GM12878 (cell line): Measurements from ENCODE around the gene PPP2R2B. TPM values are rescaled to one million over a fixed set of nuclear protein-coding genes. Genes with fewer than 3 reads are reported as not detected.

ENCODE experiments used
- ATAC-seq: fragments of 200-7000 bp; cut with Tn5 transposase; 3 replicates; pipeline ENCODE4 v1.9.1; 2020; ENCODE audit warnings: mild to moderate bottlenecking, moderate library complexity
- BruUV-seq: library from RNA; stranded (reverse); fragments of 400-500 nt; replicated peaks from 2 replicates; lab custom pipeline; 2021; lab: Mats Ljungman, UMichigan
- CTCF ChIA-PET: fragments of 300-600 bp; sonication (Branson Sonifier 250); formaldehyde crosslinking; extraction: SDS; loops from one replicate; lab custom pipeline; 2021; ENCODE audit warnings: inconsistent platforms; lab: Yijun Ruan, JAX
- POLR2A ChIA-PET: fragments of 350-600 bp; formaldehyde crosslinking; extraction: SDS; loops from one replicate; lab custom pipeline; 2021; ENCODE audit warnings: inconsistent platforms; lab: Charles Lee
- RAD21 ChIA-PET: fragments of 300-600 bp; sonication (Branson Sonifier 250); formaldehyde crosslinking; loops from one replicate; lab custom pipeline; 2023; ENCODE audit warnings: antibody characterized with exemption; ENCODE audit not compliant: unreplicated experiment; lab: Charles Lee
- SMC1A ChIA-PET: fragments of 300-600 bp; sonication (Branson Sonifier 250); formaldehyde crosslinking; loops from one replicate; lab custom pipeline; 2023; ENCODE audit not compliant: unreplicated experiment, uncharacterized antibody; lab: Charles Lee
- DNase-seq: peaks from one replicate; pipeline ENCODE4 v3.0.0-alpha.2; 2011; ENCODE audit warnings: low read depth, low spot score
- FAIRE-seq: peaks from 3 replicates; lab custom pipeline; 2011; peaks lifted over from hg19 to GRCh38; lab: Jason Lieb, UNC
- H2AFZ ChIP-seq: 2 replicates; pipeline ENCODE4 v1.6.0; 2011; ENCODE audit warnings: low read depth, low read length, control low read depth; ENCODE audit not compliant: control insufficient read depth
- H3K27ac ChIP-seq: 2 replicates; pipeline ENCODE4 v1.5.1; 2011; ENCODE audit warnings: control low read depth; ENCODE audit not compliant: control insufficient read depth, insufficient read depth
- H3K27me3 ChIP-seq, 2 experiments: replicated peaks in 1 of 2; 2 replicates each; pipeline versions ENCODE4 v1.6.0 to v1.6.1; 2011; ENCODE audit warnings: low read length in 1 of 2; ENCODE audit not compliant: control insufficient read depth in 2 of 2, insufficient read depth in 2 of 2
- H3K36me3 ChIP-seq, 2 experiments: 2 replicates each; pipeline ENCODE4 v1.5.1; 2011; ENCODE audit warnings: low read length in 1 of 2; ENCODE audit not compliant: control insufficient read depth in 2 of 2, insufficient read depth in 2 of 2
- H3K4me1 ChIP-seq: 2 replicates; pipeline ENCODE4 v1.6.1; 2011; ENCODE audit warnings: mild to moderate bottlenecking, low read length, moderate library complexity, mixed read lengths; ENCODE audit not compliant: control insufficient read depth, insufficient read depth
- H3K4me2 ChIP-seq: 2 replicates; pipeline ENCODE4 v1.6.0; 2011; ENCODE audit warnings: control low read depth; ENCODE audit not compliant: control insufficient read depth, insufficient read depth
- H3K4me3 ChIP-seq: fragments of 200-600 bp; sonication (generic); 2 replicates; pipeline ENCODE4 v1.5.1; 2016
- H3K79me2 ChIP-seq: 2 replicates; pipeline ENCODE4 v1.6.0; 2011; ENCODE audit warnings: low read length; ENCODE audit not compliant: control insufficient read depth, insufficient read depth
- H3K9ac ChIP-seq: 2 replicates; pipeline ENCODE4 v1.8.0; 2011; ENCODE audit warnings: low read length, control low read depth, mixed read lengths; ENCODE audit not compliant: control insufficient read depth, insufficient read depth
- H3K9me3 ChIP-seq: replicated peaks from 3 replicates; pipeline ENCODE4 v1.5.1; 2011; ENCODE audit warnings: mild to moderate bottlenecking, low read length; ENCODE audit not compliant: control insufficient read depth, insufficient read depth
- H4K20me1 ChIP-seq: 2 replicates; pipeline ENCODE4 v1.6.0; 2011; ENCODE audit not compliant: control insufficient read depth, insufficient read depth
- ASH2L ChIP-seq: fragments of 300-600, 200-600 bp; sonication (generic); IDR thresholded peaks from 2 replicates; pipeline ENCODE4 v1.6.1; 2017; ENCODE audit warnings: low read depth, mild to moderate bottlenecking, borderline replicate concordance
- ATF3 ChIP-seq: IDR thresholded peaks from 2 replicates; pipeline ENCODE4 v1.6.1; 2011; ENCODE audit warnings: low read depth, mild to moderate bottlenecking, low read length, moderate library complexity, borderline replicate concordance; ENCODE audit errors: extremely low read depth
- ATF7 ChIP-seq: fragments of 450-650 bp; IDR thresholded peaks from 2 replicates; pipeline ENCODE4 v1.6.1; 2016; ENCODE audit warnings: low read depth, mild to moderate bottlenecking
- BCL3 ChIP-seq: IDR thresholded peaks from 2 replicates; pipeline ENCODE4 v1.6.1; 2011; ENCODE audit warnings: borderline replicate concordance, low read depth, mild to moderate bottlenecking, moderate library complexity, low read length; ENCODE audit not compliant: insufficient read depth, poor library complexity, severe bottlenecking
- CHD4 ChIP-seq: fragments of 200-600 bp; sonication (generic); IDR thresholded peaks from 2 replicates; pipeline ENCODE4 v1.6.1; 2016; ENCODE audit warnings: mild to moderate bottlenecking
- EP300 ChIP-seq, 2 experiments: fragments of 150-350 bp in 1 of 2; IDR thresholded peaks; 2 replicates each; pipeline ENCODE4 v1.6.1; 2011 to 2012; ENCODE audit warnings: low read depth in 2 of 2, low read length in 2 of 2, borderline replicate concordance in 1 of 2, improper control_type of control experiment in 1 of 2, inconsistent platforms in 1 of 2; ENCODE audit not compliant: control insufficient read depth in 1 of 2
- IRF5 ChIP-seq: fragments of 450-650 bp; IDR thresholded peaks from 2 replicates; pipeline ENCODE4 v1.6.1; 2017; ENCODE audit warnings: borderline replicate concordance
- LARP7 ChIP-seq: fragments of 450-650 bp; IDR thresholded peaks from 2 replicates; pipeline ENCODE4 v1.6.1; 2017; ENCODE audit warnings: mild to moderate bottlenecking
- NFIC ChIP-seq: IDR thresholded peaks from 2 replicates; pipeline ENCODE4 v1.6.1; 2012; ENCODE audit warnings: low read depth, mild to moderate bottlenecking, inconsistent platforms, low read length, moderate library complexity
- NFYA ChIP-seq: IDR thresholded peaks from 2 replicates; pipeline ENCODE4 v1.6.1; 2011; ENCODE audit warnings: low read depth, mild to moderate bottlenecking, low read length, improper control_type of control experiment, borderline replicate concordance
- NRF1 ChIP-seq: conservative IDR thresholded peaks from 2 replicates; pipeline ENCODE4 v1.6.1; 2011; ENCODE audit warnings: mild to moderate bottlenecking, low read depth, low read length, improper control_type of control experiment
- RFX5 ChIP-seq: IDR thresholded peaks from 2 replicates; pipeline ENCODE4 v1.6.1; 2011; ENCODE audit warnings: low read depth, low read length, improper control_type of control experiment
- TCF7 ChIP-seq: IDR thresholded peaks from 2 replicates; pipeline ENCODE4 v1.6.1; 2014; ENCODE audit warnings: antibody characterized with exemption, borderline replicate concordance
- ZBED1 ChIP-seq: IDR thresholded peaks from 2 replicates; pipeline ENCODE4 v1.6.1; 2016; ENCODE audit warnings: borderline replicate concordance
- WGBS: methylation state at CpG from one replicate; pipeline ENCODE4 v1.1.6; 2016; ENCODE audit warnings: low lambda C conversion rate; ENCODE audit not compliant: insufficient replicate concordance, insufficient coverage; ENCODE audit errors: missing lambda C conversion rate; 5-methylcytosine and 5-hydroxymethylcytosine counted together
- in situ Hi-C: fragments of 300-500 bp; cut with MboI; formaldehyde crosslinking; loops from 9 replicates; pipeline ENCODE4 v1.14.3; 2018; ENCODE audit warnings: mixed read lengths
- intact Hi-C: fragments of 100-400 bp; cut with micrococcal nuclease; formaldehyde crosslinking; loops from one replicate; pipeline ENCODE4 v1.14.2; 2022; ENCODE audit not compliant: unreplicated experiment
- polyA plus RNA-seq, 11 experiments: library from polyadenylated mRNA; depleted of rRNA in 4 of 11; unstranded in 6 of 11; stranded (reverse) in 5 of 11; fragments of >200 nt; fragmentation: Nextera tagmentation in 4 of 11; fragmentation: Illumina TruSeq in 1 of 11; extraction: Ambion mirVana in 4 of 11; extraction: Trizol in 1 of 11; gene quantifications; 1 replicate in 1 of 11; 2 replicates in 10 of 11; pipeline versions ENCODE4 v1.2.1 to v1.2.3, GENCODE V29; 2011 to 2016; ENCODE audit warnings: inconsistent platforms in 2 of 11, missing spikeins in 2 of 11, low read depth in 1 of 11
- total RNA-seq, 4 experiments: library from RNA; depleted of rRNA in 3 of 4; stranded (reverse); fragments of >200 nt in 3 of 4; fragmentation: Illumina TruSeq in 1 of 4; extraction: Trizol in 1 of 4; gene quantifications; 2 replicates each; pipeline versions ENCODE4 v1.2.1 to v1.2.3, GENCODE V29; 2013 to 2021

PPP2R2B gene
- total and polyA plus RNA-seq, 10 of the 15 experiments (the other 5 are each of a cell fraction or from before 2014, with no cell fraction given): not detected

- no peak overlapping the region for H3K4me2 ChIP-seq
- CTCF ChIA-PET: interaction anchor here (0.6 kb wide), 1 partner anchor 14 kb away, joined by 3 read pairs; no protein-coding TSS in a partner anchor
- no peak overlapping the region for H3K9ac ChIP-seq
- no peak for DNase-seq
- POLR2A ChIA-PET: no interaction called here
- no peaks in the 10 kb centered on the region for H3K79me2 ChIP-seq
- H4K20me1 ChIP-seq: no peaks in the 10 kb centered on the region
- no peak overlapping the region for H2AFZ ChIP-seq
- 14% methylated on average over 3 of the region's 3 CpGs for WGBS
- RAD21 ChIA-PET: no interaction called here
- TF ChIP-seq LARP7: no peak
- TF ChIP-seq, all 136 proteins: peak for 0
- SMC1A ChIA-PET: no interaction called here
- no peaks in the 10 kb centered on the region for H3K36me3 ChIP-seq
- no peaks in the 10 kb centered on the region for H3K9me3 ChIP-seq
- no peak for ATAC-seq
- in situ Hi-C loops: no loop called here
- no peak overlapping the region for H3K27ac ChIP-seq
- no peak for FAIRE-seq
- no TSS peak for BruUV-seq
- intact Hi-C loops: no loop called here
- H3K4me3 ChIP-seq: no peak overlapping the region
- no peaks in the 10 kb centered on the region for H3K4me1 ChIP-seq
- no peaks in the 10 kb centered on the region; a peak in 1 of 4 replicates for H3K27me3 ChIP-seq
These were observed 75.5 kb downstream of the PPP2R2B start for GRCh38 chr5:146802945-146803522.

GRCh38 chr5:146799671-146800070 lies 78.9 kb downstream of the PPP2R2B start:
- Histone ChIP-seq H3K27ac (no peak overlapping the region), H3K79me2 (no peaks in the 10 kb centered on the region), H3K27me3 (no peaks in the 10 kb centered on the region), H3K9me3 (no peaks in the 10 kb centered on the region), H2AFZ (no peak overlapping the region), H3K4me1 (no peaks in the 10 kb centered on the region), H3K4me3 (no peak overlapping the region), H3K4me2 (no peak overlapping the region), H3K9ac (no peak overlapping the region), H4K20me1 (no peaks in the 10 kb centered on the region), H3K36me3 (no peaks in the 10 kb centered on the region)
- DNase-seq (no peak), FAIRE-seq (no peak), ATAC-seq (no peak)
- no TSS peak for BruUV-seq
- POLR2A ChIA-PET: no interaction called here
- WGBS: 9% methylated on average over 5 of the region's 5 CpGs
- in situ Hi-C loops: no loop called here
- CTCF ChIA-PET: no interaction called here
- intact Hi-C loops: no loop called here
- SMC1A ChIA-PET: interaction anchor here (0.6 kb wide), 1 partner anchor 717 kb away, joined by 3 read pairs; no protein-coding TSS in a partner anchor
- RAD21 ChIA-PET: no interaction called here
- TF ChIP-seq ATF7 (no peak), IRF5 (no peak), NRF1 (no peak), BCL3 (no peak), ATF3 (no peak), NFIC (no peak), ASH2L (no peak), CHD4 (no peak), TCF7 (no peak), RFX5 (no peak), EP300 (IDR thresholded peaks at IDR 0.05; ENCODE audit: borderline replicate concordance in 1 of 2, control insufficient read depth in 1 of 2, low read depth in 2 of 2, low read length in 2 of 2) (no peak), NFYA (no peak), ZBED1 (no peak)
